Nephron (organoid): Measurements from ENCODE around the gene PCAT7.
"Not testable (repeated sequence)": the region's sequence is repeated elsewhere in the genome, so short reads cannot be mapped to it uniquely, and the experiment has no call there.

Source experiments
- H3K27ac Mint-ChIP-seq, 3 experiments: 2 replicates each; pipeline ENCODE4 v1.8.0; 2020; ENCODE audit warnings: mixed read lengths in 3 of 3, mild to moderate bottlenecking in 2 of 3, moderate library complexity in 1 of 3
- H3K27me3 Mint-ChIP-seq: 2 replicates; pipeline ENCODE4 v1.8.0; 2021; ENCODE audit warnings: low read depth, mild to moderate bottlenecking, moderate library complexity, mixed read lengths
- H3K36me3 Mint-ChIP-seq: 2 replicates; pipeline ENCODE4 v1.8.0; 2020; ENCODE audit warnings: low read depth, mixed read lengths
- H3K4me1 Mint-ChIP-seq: 2 replicates; pipeline ENCODE4 v1.8.0; 2020; ENCODE audit warnings: mixed read lengths
- H3K4me3 Mint-ChIP-seq, 3 experiments: 2 replicates each; pipeline ENCODE4 v1.8.0; 2020; ENCODE audit warnings: mild to moderate bottlenecking in 3 of 3, mixed read lengths in 3 of 3, moderate library complexity in 2 of 3
- H3K9me3 Mint-ChIP-seq: 2 replicates; pipeline ENCODE4 v1.8.0; 2020; ENCODE audit warnings: mixed read lengths
- TF ChIP-seq, protein P1 (sequence below), 3 experiments: fragments of 200-600 bp; sonication (generic); IDR thresholded peaks; one replicate each; pipeline ENCODE4 v1.5.0; 2021; ENCODE audit warnings: antibody characterized with exemption in 3 of 3; ENCODE audit not compliant: unreplicated experiment in 3 of 3

Gene PCAT7

GRCh38 chr9:94533601-94534000 lies 21.3 kb upstream of the PCAT7 start:
- H3K4me1 Mint-ChIP-seq: no peaks in the 10 kb centered on the region
- TF ChIP-seq, protein P1, sequence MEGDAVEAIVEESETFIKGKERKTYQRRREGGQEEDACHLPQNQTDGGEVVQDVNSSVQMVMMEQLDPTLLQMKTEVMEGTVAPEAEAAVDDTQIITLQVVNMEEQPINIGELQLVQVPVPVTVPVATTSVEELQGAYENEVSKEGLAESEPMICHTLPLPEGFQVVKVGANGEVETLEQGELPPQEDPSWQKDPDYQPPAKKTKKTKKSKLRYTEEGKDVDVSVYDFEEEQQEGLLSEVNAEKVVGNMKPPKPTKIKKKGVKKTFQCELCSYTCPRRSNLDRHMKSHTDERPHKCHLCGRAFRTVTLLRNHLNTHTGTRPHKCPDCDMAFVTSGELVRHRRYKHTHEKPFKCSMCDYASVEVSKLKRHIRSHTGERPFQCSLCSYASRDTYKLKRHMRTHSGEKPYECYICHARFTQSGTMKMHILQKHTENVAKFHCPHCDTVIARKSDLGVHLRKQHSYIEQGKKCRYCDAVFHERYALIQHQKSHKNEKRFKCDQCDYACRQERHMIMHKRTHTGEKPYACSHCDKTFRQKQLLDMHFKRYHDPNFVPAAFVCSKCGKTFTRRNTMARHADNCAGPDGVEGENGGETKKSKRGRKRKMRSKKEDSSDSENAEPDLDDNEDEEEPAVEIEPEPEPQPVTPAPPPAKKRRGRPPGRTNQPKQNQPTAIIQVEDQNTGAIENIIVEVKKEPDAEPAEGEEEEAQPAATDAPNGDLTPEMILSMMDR (IDR thresholded peaks at IDR 0.05; ENCODE audit: unreplicated experiment in 3 of 3): no peak
- H3K27ac Mint-ChIP-seq: peak overlapping the region; percentile 17 to 55 (median 21)
- H3K27me3 Mint-ChIP-seq: no peaks in the 10 kb centered on the region
- H3K4me3 Mint-ChIP-seq: no peak overlapping the region
- no peaks in the 10 kb centered on the region for H3K9me3 Mint-ChIP-seq
- H3K36me3 Mint-ChIP-seq: no peaks in the 10 kb centered on the region

- TF ChIP-seq, protein P1 (IDR thresholded peaks at IDR 0.05; ENCODE audit: unreplicated experiment in 3 of 3): no peak
- no peak overlapping the region for H3K4me3 Mint-ChIP-seq
- H3K27me3 Mint-ChIP-seq: no peaks in the 10 kb centered on the region
- no peaks in the 10 kb centered on the region for H3K4me1 Mint-ChIP-seq
- no peaks in the 10 kb centered on the region for H3K36me3 Mint-ChIP-seq
- no peaks in the 10 kb centered on the region for H3K9me3 Mint-ChIP-seq
- H3K27ac Mint-ChIP-seq: peak overlapping the region in 1 of 3 experiments; percentile 38
These were observed 20.0 kb upstream of the PCAT7 start for GRCh38 chr9:94534901-94535300.

DNA sequence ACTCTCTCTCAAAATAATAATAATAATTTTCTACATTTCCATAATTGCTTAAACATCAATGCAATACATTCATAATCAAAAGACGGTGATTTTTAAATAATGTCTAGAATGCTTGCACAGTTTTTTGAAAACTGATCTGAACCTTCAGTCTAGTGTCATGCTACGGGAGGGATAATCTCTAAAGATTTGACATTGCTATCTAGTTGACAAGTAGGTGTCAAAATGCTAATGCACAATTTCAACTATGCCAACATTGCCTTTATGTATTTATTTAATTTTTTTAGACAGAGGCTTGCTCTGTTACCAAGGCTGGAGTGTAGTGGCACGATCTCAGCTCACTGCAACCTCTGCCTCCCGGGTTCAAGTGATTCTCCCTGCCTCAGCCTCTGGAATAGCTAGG lies 16.0 kb upstream of the PCAT7 start:
- TF ChIP-seq, protein P1 (IDR thresholded peaks at IDR 0.05; ENCODE audit: unreplicated experiment in 3 of 3): no peak
- no peaks in the 10 kb centered on the region for H3K9me3 Mint-ChIP-seq
- no peaks in the 10 kb centered on the region for H3K27me3 Mint-ChIP-seq
- H3K27ac Mint-ChIP-seq: no peak overlapping the region
- H3K36me3 Mint-ChIP-seq: no peaks in the 10 kb centered on the region
- no peaks in the 10 kb centered on the region for H3K4me1 Mint-ChIP-seq
- no peak overlapping the region for H3K4me3 Mint-ChIP-seq

- not testable (repeated sequence) for H3K9me3 Mint-ChIP-seq, H3K27ac Mint-ChIP-seq, H3K4me1 Mint-ChIP-seq, H3K27me3 Mint-ChIP-seq, H3K4me3 Mint-ChIP-seq, H3K36me3 Mint-ChIP-seq
These were observed 10.5 kb upstream of the PCAT7 start for GRCh38 chr9:94544335-94544734.

- H3K4me3 Mint-ChIP-seq: no peak overlapping the region
- H3K9me3 Mint-ChIP-seq: no peaks in the 10 kb centered on the region
- H3K27ac Mint-ChIP-seq: no peak overlapping the region
- TF ChIP-seq, protein P1 (IDR thresholded peaks at IDR 0.05; ENCODE audit: unreplicated experiment in 3 of 3): no peak
- H3K4me1 Mint-ChIP-seq: peaks cover 7% of the 10 kb centered on the region
- H3K27me3 Mint-ChIP-seq: no peaks in the 10 kb centered on the region
- peaks cover 14% of the 10 kb centered on the region for H3K36me3 Mint-ChIP-seq
These were observed 8.9 kb upstream of the PCAT7 start for GRCh38 chr9:94545940-94546339.

- H3K36me3 Mint-ChIP-seq: peaks cover 16% of the 10 kb centered on the region
- peak overlapping the region in 1 of 3 experiments; percentile 48 for H3K4me3 Mint-ChIP-seq
- H3K4me1 Mint-ChIP-seq: peaks cover 25% of the 10 kb centered on the region
- no peak overlapping the region for H3K27ac Mint-ChIP-seq
- no peaks in the 10 kb centered on the region for H3K9me3 Mint-ChIP-seq
- no peaks in the 10 kb centered on the region for H3K27me3 Mint-ChIP-seq
- TF ChIP-seq, protein P1 (IDR thresholded peaks at IDR 0.05; ENCODE audit: unreplicated experiment in 3 of 3): no peak
These were observed 1.6 kb upstream of the PCAT7 start for GRCh38 chr9:94553029-94553938.
